ENCODE results near the gene SYN1. TPM values are rescaled to one million over a fixed set of nuclear protein-coding genes. Genes with fewer than 3 reads are reported as not detected.

Gene SYN1
- polyA plus RNA-seq, 2 of the 4 experiments (the other 2 are of a cell fraction), result 0.05 TPM; not detected in 1

- no peak for DNase-seq (ENCODE audit: low read depth in 1 of 2, low spot score in 1 of 2)
- H3K9me3 ChIP-seq, result no peaks in the 10 kb centered on the region
- peaks cover 7% of the 10 kb centered on the region; the same call in 2 of the 3 replicates for H3K4me1 ChIP-seq
- ATAC-seq, result no peak
- POLR2A ChIA-PET, result no interaction called here
- no peak overlapping the region for H3K27ac ChIP-seq
- no peak overlapping the region for H3K4me3 ChIP-seq
- no peak for FAIRE-seq
- TF ChIP-seq KDM1A (IDR thresholded peaks at IDR 0.05; ENCODE audit: low read depth) (no peak), JUNB (IDR thresholded peaks at IDR 0.05) (no peak), SREBF2 (IDR thresholded peaks at IDR 0.05) (no peak), USF2 (IDR thresholded peaks at IDR 0.05) (no peak), ZFP36 (IDR thresholded peaks at IDR 0.05; ENCODE audit: borderline replicate concordance, partially characterized antibody) (no peak), TP53 (CRISPR knock-in tag; IDR thresholded peaks at IDR 0.05) (no peak), RCOR1 (IDR thresholded peaks at IDR 0.05; ENCODE audit: low read depth, low read length) (no peak), REST (IDR thresholded peaks at IDR 0.05) (no peak), EHF (CRISPR knock-in tag; IDR thresholded peaks at IDR 0.05) (no peak)
- H3K4me2 ChIP-seq, result no peak overlapping the region
- CTCF ChIA-PET, result no interaction called here
- 100% methylated on average over 7 of the region's 11 CpGs for WGBS (ENCODE audit: missing lambda C conversion rate)
Observed at GRCh38 chrX:47566841-47567240, 52.8 kb downstream of the SYN1 start.

DNA sequence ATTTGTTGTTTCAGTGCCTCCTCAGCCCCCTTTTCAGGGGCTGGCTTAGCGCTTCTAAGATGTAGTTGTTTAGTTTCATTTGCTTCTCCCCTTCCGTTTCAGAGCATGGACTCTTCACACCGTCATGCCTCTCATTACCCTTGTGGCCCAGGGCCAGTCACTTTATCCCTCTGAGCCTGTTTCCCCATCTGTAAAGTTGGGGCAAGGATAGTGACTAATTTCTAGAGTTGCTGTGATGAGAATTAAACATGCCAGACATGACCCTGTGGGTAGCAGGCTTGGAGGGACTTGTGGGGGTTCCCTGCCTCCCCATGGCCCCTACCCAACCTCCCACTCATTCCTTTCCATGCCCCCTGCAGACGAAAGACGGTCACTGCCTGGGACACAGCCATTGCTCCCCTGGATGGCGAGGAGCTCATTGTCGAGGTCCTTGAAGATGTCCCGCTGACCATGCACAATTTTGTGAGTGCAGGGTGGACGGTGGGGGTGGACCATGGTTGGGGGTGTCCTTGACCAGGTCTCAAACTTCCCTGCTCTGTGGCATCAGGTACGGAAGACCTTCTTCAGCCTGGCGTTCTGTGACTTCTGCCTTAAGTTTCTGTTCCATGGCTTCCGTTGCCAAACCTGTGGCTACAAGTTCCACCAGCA lies 55.1 kb downstream of the SYN1 start:
- ChIA-PET POLR2A (no interaction called here), CTCF (no interaction called here)
- no peak overlapping the region for H3K27ac ChIP-seq
- no peak for ATAC-seq
- FAIRE-seq, result no peak
- no peaks in the 10 kb centered on the region for H3K9me3 ChIP-seq
- no peak for TF ChIP-seq MYC (IDR thresholded peaks at IDR 0.05; ENCODE audit: borderline replicate concordance, low read length)
- TF ChIP-seq FOXS1 (CRISPR knock-in tag; IDR thresholded peaks at IDR 0.05), result no peak
- TF ChIP-seq ESRRA (IDR thresholded peaks at IDR 0.05; ENCODE audit: borderline replicate concordance, low read length), result no peak
- TF ChIP-seq POLR2A (IDR thresholded peaks at IDR 0.05; ENCODE audit: low read length), result no peak
- no peak for TF ChIP-seq HDAC2 (IDR thresholded peaks at IDR 0.05)
- no peak for TF ChIP-seq MAFK (IDR thresholded peaks at IDR 0.05; ENCODE audit: partially characterized antibody)
- no peak for TF ChIP-seq HEYL (CRISPR knock-in tag; IDR thresholded peaks at IDR 0.05)
- no peak for TF ChIP-seq RARB (CRISPR knock-in tag; IDR thresholded peaks at IDR 0.05)
- TF ChIP-seq, protein P1, sequence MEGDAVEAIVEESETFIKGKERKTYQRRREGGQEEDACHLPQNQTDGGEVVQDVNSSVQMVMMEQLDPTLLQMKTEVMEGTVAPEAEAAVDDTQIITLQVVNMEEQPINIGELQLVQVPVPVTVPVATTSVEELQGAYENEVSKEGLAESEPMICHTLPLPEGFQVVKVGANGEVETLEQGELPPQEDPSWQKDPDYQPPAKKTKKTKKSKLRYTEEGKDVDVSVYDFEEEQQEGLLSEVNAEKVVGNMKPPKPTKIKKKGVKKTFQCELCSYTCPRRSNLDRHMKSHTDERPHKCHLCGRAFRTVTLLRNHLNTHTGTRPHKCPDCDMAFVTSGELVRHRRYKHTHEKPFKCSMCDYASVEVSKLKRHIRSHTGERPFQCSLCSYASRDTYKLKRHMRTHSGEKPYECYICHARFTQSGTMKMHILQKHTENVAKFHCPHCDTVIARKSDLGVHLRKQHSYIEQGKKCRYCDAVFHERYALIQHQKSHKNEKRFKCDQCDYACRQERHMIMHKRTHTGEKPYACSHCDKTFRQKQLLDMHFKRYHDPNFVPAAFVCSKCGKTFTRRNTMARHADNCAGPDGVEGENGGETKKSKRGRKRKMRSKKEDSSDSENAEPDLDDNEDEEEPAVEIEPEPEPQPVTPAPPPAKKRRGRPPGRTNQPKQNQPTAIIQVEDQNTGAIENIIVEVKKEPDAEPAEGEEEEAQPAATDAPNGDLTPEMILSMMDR (IDR thresholded peaks at IDR 0.05), result no peak
- TF ChIP-seq PBX3 (IDR thresholded peaks at IDR 0.05), result no peak
- TF ChIP-seq MAX (IDR thresholded peaks at IDR 0.05), result no peak
- no peak for TF ChIP-seq KDM5A (IDR thresholded peaks at IDR 0.05)
- TF ChIP-seq RNF2 (IDR thresholded peaks at IDR 0.05; ENCODE audit: borderline replicate concordance, low read depth), result no peak
- no peak for TF ChIP-seq TP53 (CRISPR knock-in tag; IDR thresholded peaks at IDR 0.05)
- no peak for TF ChIP-seq EHF (CRISPR knock-in tag; IDR thresholded peaks at IDR 0.05)
- no peak for TF ChIP-seq GATA3 (IDR thresholded peaks at IDR 0.05; ENCODE audit: borderline replicate concordance)
- no peak for TF ChIP-seq FOSL2 (IDR thresholded peaks at IDR 0.05)
- TF ChIP-seq FOSL2 (CRISPR knock-in tag; IDR thresholded peaks at IDR 0.05), result no peak
- 94% methylated on average over 8 of the region's 12 CpGs for WGBS (ENCODE audit: missing lambda C conversion rate)
- no peak overlapping the region for H3K4me3 ChIP-seq
- H3K4me1 ChIP-seq, result peaks cover 12% of the 10 kb centered on the region; the same call in 2 of the 3 replicates
- no peak overlapping the region for H3K4me2 ChIP-seq
- no peak for DNase-seq (ENCODE audit: low read depth in 1 of 2, low spot score in 1 of 2)

Measured in A549 (cell line).